Mesothelial cell of epicardium (in vitro differentiated cells): ENCODE measurements around the gene CYP11A1. TPM values are rescaled to one million over a fixed set of nuclear protein-coding genes. Genes with fewer than 3 reads are reported as not detected.
A peak's percentile ranks its signal among the peaks of the same experiment; 100 is the strongest.

Source experiments
- DNase-seq, 2 experiments: peaks; one replicate each; pipeline ENCODE4 v3.0.0; 2021; ENCODE audit warnings: low spot score in 2 of 2; ENCODE audit not compliant: unreplicated experiment in 2 of 2
- H3K27ac Mint-ChIP-seq: 2 replicates; pipeline ENCODE4 v1.8.0; 2021; ENCODE audit warnings: mixed read lengths
- H3K27me3 Mint-ChIP-seq: 2 replicates; pipeline ENCODE4 v1.8.0; 2021; ENCODE audit warnings: low read depth, mixed read lengths
- H3K36me3 Mint-ChIP-seq: 2 replicates; pipeline ENCODE4 v1.8.0; 2021; ENCODE audit warnings: mixed read lengths
- H3K4me1 Mint-ChIP-seq: 2 replicates; pipeline ENCODE4 v1.8.0; 2021; ENCODE audit warnings: mixed read lengths
- H3K4me3 Mint-ChIP-seq: 2 replicates; pipeline ENCODE4 v1.8.0; 2021; ENCODE audit warnings: mild to moderate bottlenecking, moderate library complexity, mixed read lengths
- H3K9me3 Mint-ChIP-seq: 2 replicates; pipeline ENCODE4 v1.8.0; 2021; ENCODE audit warnings: mixed read lengths
- total RNA-seq: library from RNA; stranded (reverse); gene quantifications from 3 replicates; pipeline ENCODE4 v1.2.1, GENCODE V29; 2021
- TF ChIP-seq, protein P1 (sequence below): fragments of 200-600 bp; sonication (generic); IDR thresholded peaks from one replicate; pipeline ENCODE4 v1.5.0; 2021; ENCODE audit warnings: antibody characterized with exemption; ENCODE audit not compliant: unreplicated experiment

CYP11A1 gene
- total RNA-seq, 1 donor from 2014 or later = 7.0 TPM

GRCh38 chr15:74381481-74381880 is 14.0 kb upstream of the CYP11A1 start:
- DNase-seq = no peak
- no peak overlapping the region for H3K4me3 Mint-ChIP-seq
- TF ChIP-seq, protein P1, sequence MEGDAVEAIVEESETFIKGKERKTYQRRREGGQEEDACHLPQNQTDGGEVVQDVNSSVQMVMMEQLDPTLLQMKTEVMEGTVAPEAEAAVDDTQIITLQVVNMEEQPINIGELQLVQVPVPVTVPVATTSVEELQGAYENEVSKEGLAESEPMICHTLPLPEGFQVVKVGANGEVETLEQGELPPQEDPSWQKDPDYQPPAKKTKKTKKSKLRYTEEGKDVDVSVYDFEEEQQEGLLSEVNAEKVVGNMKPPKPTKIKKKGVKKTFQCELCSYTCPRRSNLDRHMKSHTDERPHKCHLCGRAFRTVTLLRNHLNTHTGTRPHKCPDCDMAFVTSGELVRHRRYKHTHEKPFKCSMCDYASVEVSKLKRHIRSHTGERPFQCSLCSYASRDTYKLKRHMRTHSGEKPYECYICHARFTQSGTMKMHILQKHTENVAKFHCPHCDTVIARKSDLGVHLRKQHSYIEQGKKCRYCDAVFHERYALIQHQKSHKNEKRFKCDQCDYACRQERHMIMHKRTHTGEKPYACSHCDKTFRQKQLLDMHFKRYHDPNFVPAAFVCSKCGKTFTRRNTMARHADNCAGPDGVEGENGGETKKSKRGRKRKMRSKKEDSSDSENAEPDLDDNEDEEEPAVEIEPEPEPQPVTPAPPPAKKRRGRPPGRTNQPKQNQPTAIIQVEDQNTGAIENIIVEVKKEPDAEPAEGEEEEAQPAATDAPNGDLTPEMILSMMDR = no peak
- no peaks in the 10 kb centered on the region for H3K27me3 Mint-ChIP-seq
- H3K27ac Mint-ChIP-seq = no peak overlapping the region
- no peaks in the 10 kb centered on the region for H3K9me3 Mint-ChIP-seq
- H3K36me3 Mint-ChIP-seq = no peaks in the 10 kb centered on the region
- peaks cover 25% of the 10 kb centered on the region for H3K4me1 Mint-ChIP-seq

GRCh38 chr15:74381190-74381453 is 13.7 kb upstream of the CYP11A1 start:
- Mint-ChIP-seq H3K27me3 (no peaks in the 10 kb centered on the region), H3K27ac (no peak overlapping the region), H3K36me3 (no peaks in the 10 kb centered on the region), H3K9me3 (no peaks in the 10 kb centered on the region), H3K4me1 (peaks cover 22% of the 10 kb centered on the region), H3K4me3 (no peak overlapping the region)
- TF ChIP-seq, protein P1 = no peak
- no peak for DNase-seq

- Mint-ChIP-seq H3K36me3 (no peaks in the 10 kb centered on the region), H3K4me1 (peaks cover 21% of the 10 kb centered on the region), H3K4me3 (no peak overlapping the region), H3K27me3 (no peaks in the 10 kb centered on the region), H3K27ac (peak overlapping the region; percentile 30), H3K9me3 (no peaks in the 10 kb centered on the region)
- DNase-seq = no peak
- TF ChIP-seq, protein P1 = no peak
Observed at GRCh38 chr15:74380361-74381189, 13.1 kb upstream of the CYP11A1 start.

DNA sequence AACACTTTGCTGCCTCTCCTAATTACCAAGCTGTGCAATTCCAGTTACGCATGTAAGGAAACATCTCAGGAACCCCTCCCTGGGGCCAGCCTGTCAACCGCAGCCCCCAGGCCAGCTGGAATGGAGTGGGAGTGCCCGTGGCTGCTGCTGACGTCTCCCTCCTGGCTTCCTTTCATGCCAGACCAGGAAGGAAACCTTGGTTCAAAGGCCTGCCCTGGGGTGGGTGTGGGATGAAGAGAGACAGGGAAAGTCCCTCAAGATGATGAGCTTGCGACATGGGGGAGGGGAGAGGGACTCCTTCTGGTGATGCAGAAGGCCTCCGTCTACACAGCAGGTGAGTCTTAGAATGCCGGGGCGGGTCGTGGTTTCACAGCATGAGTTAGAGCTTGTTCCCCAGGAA is 11.4 kb upstream of the CYP11A1 start:
- TF ChIP-seq, protein P1 = no peak
- Mint-ChIP-seq H3K4me1 (peaks cover 27% of the 10 kb centered on the region), H3K9me3 (no peaks in the 10 kb centered on the region), H3K36me3 (no peaks in the 10 kb centered on the region), H3K27ac (peak overlapping the region; percentile 99), H3K4me3 (no peak overlapping the region), H3K27me3 (no peaks in the 10 kb centered on the region)
- DNase-seq = peak in 1 of 2 experiments; percentile 68

DNA sequence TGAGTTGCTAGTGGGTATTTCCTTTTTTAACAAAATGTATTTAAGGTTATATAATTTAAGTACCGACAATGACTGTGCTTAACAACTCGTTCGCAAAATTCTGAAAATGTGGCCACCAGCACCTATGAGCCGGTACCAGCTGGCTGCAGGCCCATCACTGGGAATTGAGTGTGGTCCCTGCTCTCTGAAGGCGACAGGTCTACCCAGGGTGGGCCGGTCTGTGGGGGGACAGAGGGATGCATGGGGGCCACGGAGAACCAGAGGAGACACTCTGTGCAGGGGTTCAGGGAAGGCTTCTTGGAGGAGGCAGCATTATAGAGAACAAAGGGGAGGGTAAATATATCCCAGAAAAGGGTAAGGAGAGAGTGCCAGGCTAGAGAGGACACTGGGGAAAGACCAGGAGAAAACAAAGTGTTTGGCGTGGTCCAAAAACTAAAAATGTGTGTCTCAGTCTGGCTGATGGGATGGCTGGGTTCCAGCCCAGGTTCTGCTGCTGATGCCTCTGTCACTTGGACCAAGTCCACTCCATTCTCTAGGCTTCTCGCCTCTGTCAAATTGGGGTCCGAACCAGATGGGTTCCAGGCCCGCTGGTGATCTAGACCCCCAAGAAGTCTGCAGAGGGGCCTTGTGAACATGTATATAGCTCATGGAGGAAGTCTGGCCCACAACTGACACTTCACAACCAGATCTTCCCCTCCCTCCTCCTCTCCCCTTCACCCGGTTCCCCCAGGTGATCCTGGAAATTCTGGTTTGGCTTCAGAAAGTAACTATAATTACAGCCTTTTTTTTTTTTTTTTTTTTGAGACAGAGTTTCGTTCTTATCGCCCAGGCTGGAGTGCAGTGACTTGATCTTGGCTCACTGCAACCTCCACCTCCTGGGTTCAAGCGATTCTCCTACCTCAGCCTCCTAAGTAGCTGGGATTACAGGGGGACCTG is 10.7 kb upstream of the CYP11A1 start:
- no peak for DNase-seq
- Mint-ChIP-seq H3K27ac (peak overlapping the region; percentile 99), H3K4me1 (peaks cover 26% of the 10 kb centered on the region), H3K9me3 (no peaks in the 10 kb centered on the region), H3K27me3 (no peaks in the 10 kb centered on the region), H3K36me3 (no peaks in the 10 kb centered on the region), H3K4me3 (no peak overlapping the region)
- TF ChIP-seq, protein P1 = no peak
